SH-SY5Y (cell line): Measurements from ENCODE around the gene BICD2.

Source experiments
- GATA2 ChIP-seq: IDR thresholded peaks from 2 replicates; pipeline ENCODE4 v1.6.1; 2011; ENCODE audit warnings: mild to moderate bottlenecking, low read depth, low read length
- GATA3 ChIP-seq: IDR thresholded peaks from 2 replicates; pipeline ENCODE4 v1.6.1; 2011; ENCODE audit warnings: low read depth, mild to moderate bottlenecking, low read length, moderate library complexity

- TF ChIP-seq GATA2 (no peak), GATA3 (no peak)
These were observed 53.5 kb downstream of the BICD2 start for GRCh38 chr9:92711146-92711545.
